T-cell (primary cell): ENCODE measurements around the gene GPAM. TPM values are rescaled to one million over a fixed set of nuclear protein-coding genes. Genes with fewer than 3 reads are reported as not detected.
"Not testable (repeated sequence)": the region's sequence is repeated elsewhere in the genome, so short reads cannot be mapped to it uniquely, and the experiment has no call there.

Experiments used
- ATAC-seq, 4 experiments: fragments of 200-7000 bp in 3 of 4; fragments of 150-1000 bp in 1 of 4; cut with Tn5 transposase; replicated peaks in 1 of 4; 1 replicate in 3 of 4; 2 replicates in 1 of 4; pipeline ENCODE4 v1.10.0; 2021; ENCODE audit warnings: moderate library complexity in 3 of 4, mild to moderate bottlenecking in 2 of 4, moderate number of reproducible peaks in 1 of 4
- CTCF ChIA-PET, 2 donors: fragments of 300-600 bp; sonication (Branson Sonifier 250); formaldehyde crosslinking; loops; one replicate each; lab custom pipeline; 2022; ENCODE audit warnings: antibody characterized with exemption in 2 of 2; lab: Charles Lee
- POLR2A ChIA-PET, 2 donors: fragments of 300-600 bp; sonication (Branson Sonifier 250); formaldehyde crosslinking; loops; one replicate each; lab custom pipeline; 2022; ENCODE audit warnings: antibody characterized with exemption in 2 of 2; lab: Charles Lee
- DNase-seq, 35 experiments: peaks; one replicate each; pipeline versions ENCODE4 v3.0.0 to v3.0.0-alpha.2; 2013 to 2023
- H3K27ac ChIP-seq: one replicate; pipeline ENCODE4 v1.5.1; 2013; ENCODE audit warnings: low read length
- H3K27me3 ChIP-seq, 2 experiments: replicated peaks in 1 of 2; 1 replicate in 1 of 2; 2 replicates in 1 of 2; pipeline versions ENCODE4 v1.6.1 to v1.7.0; 2013; ENCODE audit warnings: low read length in 1 of 2, mixed read lengths in 1 of 2; ENCODE audit not compliant: control insufficient read depth in 2 of 2, insufficient read depth in 2 of 2; ENCODE audit errors: extremely low read depth in 1 of 2
- H3K36me3 ChIP-seq, 2 donors: 1 replicate in 1 of 2; 2 replicates in 1 of 2; pipeline versions ENCODE4 v1.6.1 to v1.7.0; 2013; ENCODE audit warnings: low read length in 1 of 2; ENCODE audit not compliant: control insufficient read depth in 2 of 2, insufficient read depth in 1 of 2; ENCODE audit errors: extremely low read depth in 1 of 2
- H3K4me1 ChIP-seq, 2 experiments: 1 replicate in 1 of 2; 2 replicates in 1 of 2; pipeline versions ENCODE4 v1.6.1 to v1.7.0; 2013; ENCODE audit warnings: low read length in 2 of 2, mixed read lengths in 1 of 2; ENCODE audit not compliant: insufficient read depth in 2 of 2, control insufficient read depth in 1 of 2; ENCODE audit errors: extremely low read depth in 1 of 2
- H3K4me3 ChIP-seq, 2 donors: 1 replicate in 1 of 2; 2 replicates in 1 of 2; pipeline versions ENCODE4 v1.5.1 to v1.7.0; 2013; ENCODE audit warnings: mild to moderate bottlenecking in 2 of 2, low read length in 1 of 2, moderate library complexity in 1 of 2; ENCODE audit not compliant: control insufficient read depth in 1 of 2; ENCODE audit errors: extremely low read depth in 1 of 2
- H3K9me3 ChIP-seq: 2 replicates; pipeline ENCODE4 v1.7.0; 2013
- H3K27ac Mint-ChIP-seq, 2 donors: one replicate each; pipeline ENCODE4 v1.8.0; 2020 to 2021; ENCODE audit warnings: mild to moderate bottlenecking in 2 of 2, mixed read lengths in 2 of 2
- H3K27me3 Mint-ChIP-seq, 2 donors: one replicate each; pipeline ENCODE4 v1.8.0; 2021 to 2022; ENCODE audit warnings: mixed read lengths in 2 of 2
- H3K36me3 Mint-ChIP-seq: one replicate; pipeline ENCODE4 v1.8.0; 2021; ENCODE audit warnings: mixed read lengths
- H3K4me1 Mint-ChIP-seq, 3 donors: one replicate each; pipeline ENCODE4 v1.8.0; 2020 to 2022; ENCODE audit warnings: mixed read lengths in 3 of 3, mild to moderate bottlenecking in 1 of 3
- H3K4me3 Mint-ChIP-seq, 3 donors: one replicate each; pipeline ENCODE4 v1.8.0; 2020 to 2022; ENCODE audit warnings: mild to moderate bottlenecking in 3 of 3, mixed read lengths in 3 of 3, moderate library complexity in 3 of 3
- H3K9me3 Mint-ChIP-seq, 3 donors: one replicate each; pipeline ENCODE4 v1.8.0; 2020 to 2022; ENCODE audit warnings: mixed read lengths in 3 of 3
- WGBS: methylation state at CpG from one replicate; pipeline ENCODE4 v1.1.5; 2013; ENCODE audit warnings: missing lambda C conversion rate; ENCODE audit not compliant: insufficient coverage; 5-methylcytosine and 5-hydroxymethylcytosine counted together
- total RNA-seq, 35 experiments: library from RNA in 6 of 35; stranded (reverse) in 6 of 35; fragments of 120-200 nt in 1 of 35; gene quantifications; one replicate each; pipeline versions ENCODE4 v1.2.1 to v1.2.4 and lab custom pipeline; 2013 to 2026

The GPAM gene
- total RNA-seq, 5 donors from 2014 or later (not counting 1 experiment from before 2014, with no cell fraction given) = 4.4 to 8.6 (median 5.9) TPM

- H3K4me3 ChIP-seq, H3K36me3 Mint-ChIP-seq, DNase-seq, H3K4me1 ChIP-seq, CTCF ChIA-PET, H3K27ac Mint-ChIP-seq, H3K9me3 ChIP-seq, H3K36me3 ChIP-seq, H3K9me3 Mint-ChIP-seq, H3K4me1 Mint-ChIP-seq, POLR2A ChIA-PET, H3K27ac ChIP-seq, H3K4me3 Mint-ChIP-seq, ATAC-seq: not testable (repeated sequence)
- peaks cover 0 to 24% of the 10 kb centered on the region in 2 experiments for H3K27me3 ChIP-seq
- 67% methylated on average over 1 of the region's 3 CpGs for WGBS
- H3K27me3 Mint-ChIP-seq = peaks cover 12 to 33% of the 10 kb centered on the region in 2 donors
Measured at GRCh38 chr10:112228366-112229088, 45.0 kb upstream of the GPAM start.

GRCh38 chr10:112227331-112227987 is 43.9 kb upstream of the GPAM start:
- no peak for DNase-seq
- H3K27me3 Mint-ChIP-seq = peaks cover 18 to 38% of the 10 kb centered on the region in 2 donors
- POLR2A ChIA-PET = no interaction called here

GRCh38 chr10:112226439-112227248 is 43.1 kb upstream of the GPAM start:
- 62% methylated on average over 8 of the region's 9 CpGs for WGBS

More at GRCh38 chr10:112227331-112227987, 43.9 kb upstream of the GPAM start:
- no peak overlapping the region for H3K4me3 ChIP-seq
- no peak overlapping the region for H3K4me3 Mint-ChIP-seq
- no peaks in the 10 kb centered on the region for H3K4me1 Mint-ChIP-seq
- CTCF ChIA-PET = no interaction called here
- no peak overlapping the region for H3K27ac Mint-ChIP-seq
- H3K9me3 ChIP-seq = no peaks in the 10 kb centered on the region
- no peaks in the 10 kb centered on the region for H3K9me3 Mint-ChIP-seq
- peaks cover 0 to 28% of the 10 kb centered on the region in 2 experiments for H3K27me3 ChIP-seq
- no peak for ATAC-seq
- H3K27ac ChIP-seq = no peak overlapping the region
- WGBS = 40% methylated on average over 2 of the region's 6 CpGs
- no peaks in the 10 kb centered on the region for H3K4me1 ChIP-seq
- H3K36me3 Mint-ChIP-seq = no peaks in the 10 kb centered on the region
- no peaks in the 10 kb centered on the region for H3K36me3 ChIP-seq

GRCh38 chr10:112225771-112226438 is 42.3 kb upstream of the GPAM start:
- WGBS = 60% methylated on average over 1 of the region's 4 CpGs
- POLR2A ChIA-PET = no interaction called here
- no peaks in the 10 kb centered on the region for H3K36me3 Mint-ChIP-seq

More at GRCh38 chr10:112226439-112227248, 43.1 kb upstream of the GPAM start:
- Histone ChIP-seq H3K9me3 (no peaks in the 10 kb centered on the region), H3K4me1 (no peaks in the 10 kb centered on the region), H3K27ac (no peak overlapping the region), H3K4me3 (no peak overlapping the region), H3K27me3 (peaks cover 0 to 25% of the 10 kb centered on the region in 2 experiments), H3K36me3 (no peaks in the 10 kb centered on the region)
- DNase-seq (no peak), ATAC-seq (no peak)
- no peaks in the 10 kb centered on the region for H3K9me3 Mint-ChIP-seq
- H3K27ac Mint-ChIP-seq = no peak overlapping the region
- no peak overlapping the region for H3K4me3 Mint-ChIP-seq
- H3K4me1 Mint-ChIP-seq = no peaks in the 10 kb centered on the region
- ChIA-PET POLR2A (no interaction called here), CTCF (no interaction called here)
- no peaks in the 10 kb centered on the region for H3K36me3 Mint-ChIP-seq
- peaks cover 18 to 38% of the 10 kb centered on the region in 2 donors for H3K27me3 Mint-ChIP-seq

GRCh38 chr10:112224933-112225529 is 41.5 kb upstream of the GPAM start:
- ChIA-PET CTCF (no interaction called here), POLR2A (interaction anchor here in 1 of 2 donors (0.6 kb wide), 1 partner anchor 209 kb away, joined by 3 read pairs; no protein-coding TSS in a partner anchor)
- Histone ChIP-seq H3K27me3 (peaks cover 0 to 20% of the 10 kb centered on the region in 2 experiments), H3K9me3 (no peaks in the 10 kb centered on the region), H3K36me3 (no peaks in the 10 kb centered on the region), H3K4me1 (no peaks in the 10 kb centered on the region), H3K27ac (no peak overlapping the region), H3K4me3 (no peak overlapping the region)
- H3K9me3 Mint-ChIP-seq = peaks cover 0 to 9% (median 8%) of the 10 kb centered on the region in 3 donors
- no peak for DNase-seq
- H3K36me3 Mint-ChIP-seq = no peaks in the 10 kb centered on the region
- H3K27ac Mint-ChIP-seq = no peak overlapping the region
- ATAC-seq = no peak
- 85% methylated on average over 2 of the region's 3 CpGs for WGBS
- H3K4me3 Mint-ChIP-seq = no peak overlapping the region
- peaks cover 18 to 35% of the 10 kb centered on the region in 2 donors for H3K27me3 Mint-ChIP-seq
- H3K4me1 Mint-ChIP-seq = no peaks in the 10 kb centered on the region

More at GRCh38 chr10:112225771-112226438, 42.3 kb upstream of the GPAM start:
- Mint-ChIP-seq H3K9me3 (peaks cover 0 to under 1% (median 0%) of the 10 kb centered on the region in 3 donors), H3K27ac (no peak overlapping the region), H3K27me3 (peaks cover 18 to 35% of the 10 kb centered on the region in 2 donors), H3K4me3 (no peak overlapping the region), H3K4me1 (no peaks in the 10 kb centered on the region)
- Histone ChIP-seq H3K4me3 (no peak overlapping the region), H3K9me3 (no peaks in the 10 kb centered on the region), H3K27me3 (peaks cover 0 to 20% of the 10 kb centered on the region in 2 experiments), H3K36me3 (no peaks in the 10 kb centered on the region), H3K27ac (no peak overlapping the region), H3K4me1 (no peaks in the 10 kb centered on the region)
- CTCF ChIA-PET = no interaction called here
- no peak for ATAC-seq
- no peak for DNase-seq
